Hepatocyte (in vitro differentiated cells): ENCODE results near the gene CTNNAL1. TPM values are rescaled to one million over a fixed set of nuclear protein-coding genes. Genes with fewer than 3 reads are reported as not detected.
"Not testable (repeated sequence)": the region's sequence is repeated elsewhere in the genome, so short reads cannot be mapped to it uniquely, and the experiment has no call there.

Experiments used
- DNase-seq: peaks from one replicate; pipeline ENCODE4 v3.0.0-alpha.2; 2016; ENCODE audit warnings: low spot score
- H2AFZ ChIP-seq: fragments of 200-600 bp; sonication (generic); 2 replicates; pipeline ENCODE4 v1.6.0; 2016; ENCODE audit warnings: antibody characterized with exemption, mild to moderate bottlenecking
- H3K27ac ChIP-seq: fragments of 200-600 bp; sonication (generic); 2 replicates; pipeline ENCODE4 v1.5.1; 2016; ENCODE audit warnings: mild to moderate bottlenecking
- H3K27me3 ChIP-seq: fragments of 200-600 bp; sonication (generic); 2 replicates; pipeline ENCODE4 v1.6.1; 2016
- H3K36me3 ChIP-seq: fragments of 200-600 bp; sonication (generic); replicated peaks from 2 replicates; pipeline ENCODE4 v1.5.1; 2016; ENCODE audit warnings: low read depth; ENCODE audit not compliant: insufficient read depth
- H3K4me1 ChIP-seq: fragments of 200-600 bp; sonication (generic); 2 replicates; pipeline ENCODE4 v1.5.1; 2016; ENCODE audit warnings: mild to moderate bottlenecking, moderate library complexity; ENCODE audit not compliant: insufficient read depth
- H3K4me2 ChIP-seq: fragments of 200-600 bp; sonication (generic); 2 replicates; pipeline ENCODE4 v1.6.0; 2016
- H3K4me3 ChIP-seq: fragments of 200-600 bp; sonication (generic); 2 replicates; pipeline ENCODE4 v1.5.1; 2016; ENCODE audit warnings: mild to moderate bottlenecking
- H3K79me2 ChIP-seq: fragments of 200-600 bp; sonication (generic); 2 replicates; pipeline ENCODE4 v1.6.0; 2017; ENCODE audit warnings: mild to moderate bottlenecking
- H3K9me2 ChIP-seq: fragments of 200-600 bp; sonication (generic); replicated peaks from 2 replicates; pipeline ENCODE4 v1.6.0; 2017; ENCODE audit warnings: mild to moderate bottlenecking; ENCODE audit not compliant: insufficient read depth
- H3K9me3 ChIP-seq: fragments of 200-600 bp; sonication (generic); 2 replicates; pipeline ENCODE4 v1.5.1; 2016; ENCODE audit warnings: low read depth, mild to moderate bottlenecking
- H4K20me1 ChIP-seq: fragments of 200-600 bp; sonication (generic); 2 replicates; pipeline ENCODE4 v1.6.0; 2016; ENCODE audit warnings: mild to moderate bottlenecking; ENCODE audit not compliant: insufficient read depth, poor library complexity, severe bottlenecking
- EZH2 ChIP-seq: fragments of 200-600 bp; sonication (generic); IDR thresholded peaks from 2 replicates; pipeline ENCODE4 v1.6.1; 2016; ENCODE audit warnings: antibody characterized with exemption, mild to moderate bottlenecking, borderline replicate concordance
- EZH2phosphoT487 ChIP-seq: fragments of 200-600 bp; sonication (generic); IDR thresholded peaks from one replicate; pipeline ENCODE4 v1.6.1; 2018; ENCODE audit warnings: antibody characterized with exemption, mild to moderate bottlenecking, low read depth, moderate library complexity; ENCODE audit not compliant: unreplicated experiment, severe bottlenecking
- WGBS: methylation state at CpG from one replicate; pipeline ENCODE4 v1.1.6; 2016; ENCODE audit warnings: low lambda C conversion rate; ENCODE audit errors: missing lambda C conversion rate; 5-methylcytosine and 5-hydroxymethylcytosine counted together
- polyA plus RNA-seq: library from polyadenylated mRNA; unstranded; fragments of >200 nt; fragmentation: Nextera tagmentation; extraction: Ambion mirVana; gene quantifications from 2 replicates; pipeline ENCODE4 v1.2.1, GENCODE V29; 2016
- total RNA-seq: library from RNA; depleted of rRNA; stranded (reverse); fragments of >200 nt; gene quantifications from 2 replicates; pipeline ENCODE4 v1.2.3, GENCODE V29; 2014
- TF ChIP-seq, protein P1 (sequence below): fragments of 200-600 bp; sonication (generic); IDR thresholded peaks from 2 replicates; pipeline ENCODE4 v1.5.1; 2016; ENCODE audit warnings: antibody characterized with exemption, mild to moderate bottlenecking; ENCODE audit not compliant: poor library complexity

Gene CTNNAL1, protein sequence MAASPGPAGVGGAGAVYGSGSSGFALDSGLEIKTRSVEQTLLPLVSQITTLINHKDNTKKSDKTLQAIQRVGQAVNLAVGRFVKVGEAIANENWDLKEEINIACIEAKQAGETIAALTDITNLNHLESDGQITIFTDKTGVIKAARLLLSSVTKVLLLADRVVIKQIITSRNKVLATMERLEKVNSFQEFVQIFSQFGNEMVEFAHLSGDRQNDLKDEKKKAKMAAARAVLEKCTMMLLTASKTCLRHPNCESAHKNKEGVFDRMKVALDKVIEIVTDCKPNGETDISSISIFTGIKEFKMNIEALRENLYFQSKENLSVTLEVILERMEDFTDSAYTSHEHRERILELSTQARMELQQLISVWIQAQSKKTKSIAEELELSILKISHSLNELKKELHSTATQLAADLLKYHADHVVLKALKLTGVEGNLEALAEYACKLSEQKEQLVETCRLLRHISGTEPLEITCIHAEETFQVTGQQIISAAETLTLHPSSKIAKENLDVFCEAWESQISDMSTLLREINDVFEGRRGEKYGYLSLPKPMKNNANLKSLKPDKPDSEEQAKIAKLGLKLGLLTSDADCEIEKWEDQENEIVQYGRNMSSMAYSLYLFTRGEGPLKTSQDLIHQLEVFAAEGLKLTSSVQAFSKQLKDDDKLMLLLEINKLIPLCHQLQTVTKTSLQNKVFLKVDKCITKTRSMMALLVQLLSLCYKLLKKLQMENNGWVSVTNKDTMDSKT
- total RNA-seq: 46.3 and 54.5 TPM in 2 replicates
- 57.4 and 64.1 TPM in 2 replicates for polyA plus RNA-seq

DNA sequence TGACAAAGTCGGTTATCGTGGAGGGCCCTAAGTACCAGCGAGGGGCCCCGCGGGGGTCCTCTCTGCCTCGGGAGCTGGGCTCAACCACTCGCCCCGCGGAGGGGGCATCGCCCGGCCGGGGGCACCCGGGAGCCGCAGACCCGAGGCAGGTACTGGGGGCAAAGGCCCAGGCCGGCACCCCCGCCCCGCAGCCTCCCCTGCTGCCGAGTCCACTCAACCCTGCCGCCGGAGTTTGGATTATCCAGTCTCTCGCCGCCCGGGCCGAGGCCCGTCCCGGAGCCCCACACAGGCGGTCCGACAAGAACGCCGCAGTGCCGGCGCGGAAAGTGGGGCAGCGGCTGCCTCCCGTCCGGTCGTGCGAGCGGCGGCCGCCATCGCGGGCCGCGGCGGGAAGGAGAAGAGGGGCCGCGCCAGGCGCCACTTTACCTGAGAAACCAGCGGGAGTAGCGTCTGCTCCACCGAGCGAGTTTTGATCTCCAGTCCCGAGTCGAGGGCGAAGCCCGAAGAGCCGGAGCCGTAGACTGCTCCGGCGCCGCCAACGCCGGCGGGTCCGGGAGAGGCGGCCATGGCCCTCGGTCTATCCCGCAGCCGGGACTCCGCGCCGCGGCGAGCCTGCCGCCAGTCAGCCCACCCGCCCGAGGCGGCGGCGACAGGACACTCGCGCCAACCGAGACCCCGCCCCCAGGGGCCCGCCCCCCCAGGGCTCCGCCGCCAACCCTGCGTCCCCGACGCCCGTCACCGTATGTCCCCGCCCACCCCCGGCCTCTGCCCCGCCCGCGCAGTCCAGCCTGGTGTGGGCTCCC lies at the start of gene CTNNAL1:
Gene CTNNAL1, minus strand, starts transcription at position 624 of the 803 bp plus-strand sequence. Its CDS starts 57 bp downstream, at position 567.
- no peaks in the 10 kb centered on the region for H3K9me3 ChIP-seq
- H3K27ac ChIP-seq: peak within 1 kb of the TSS; percentile 98
- no peaks in the 10 kb centered on the region for H3K36me3 ChIP-seq
- under 1% methylated on average over 76 of the region's 99 CpGs for WGBS
- peaks cover 36% of the 10 kb centered on the region for H3K79me2 ChIP-seq
- peaks cover 14% of the 10 kb centered on the region for H3K4me1 ChIP-seq
- DNase-seq: peak; percentile 96
- peak within 1 kb of the TSS; percentile 92 for H3K4me2 ChIP-seq
- H3K4me3 ChIP-seq: peak within 1 kb of the TSS; percentile 94
- no peaks in the 10 kb centered on the region for H4K20me1 ChIP-seq
- H3K27me3 ChIP-seq: no peaks in the 10 kb centered on the region
- H3K9me2 ChIP-seq: no peaks in the 10 kb centered on the region
- peak within 1 kb of the TSS; percentile 64 for H2AFZ ChIP-seq
- TF ChIP-seq EZH2: no peak
- no peak for TF ChIP-seq EZH2phosphoT487
- TF ChIP-seq, protein P1, sequence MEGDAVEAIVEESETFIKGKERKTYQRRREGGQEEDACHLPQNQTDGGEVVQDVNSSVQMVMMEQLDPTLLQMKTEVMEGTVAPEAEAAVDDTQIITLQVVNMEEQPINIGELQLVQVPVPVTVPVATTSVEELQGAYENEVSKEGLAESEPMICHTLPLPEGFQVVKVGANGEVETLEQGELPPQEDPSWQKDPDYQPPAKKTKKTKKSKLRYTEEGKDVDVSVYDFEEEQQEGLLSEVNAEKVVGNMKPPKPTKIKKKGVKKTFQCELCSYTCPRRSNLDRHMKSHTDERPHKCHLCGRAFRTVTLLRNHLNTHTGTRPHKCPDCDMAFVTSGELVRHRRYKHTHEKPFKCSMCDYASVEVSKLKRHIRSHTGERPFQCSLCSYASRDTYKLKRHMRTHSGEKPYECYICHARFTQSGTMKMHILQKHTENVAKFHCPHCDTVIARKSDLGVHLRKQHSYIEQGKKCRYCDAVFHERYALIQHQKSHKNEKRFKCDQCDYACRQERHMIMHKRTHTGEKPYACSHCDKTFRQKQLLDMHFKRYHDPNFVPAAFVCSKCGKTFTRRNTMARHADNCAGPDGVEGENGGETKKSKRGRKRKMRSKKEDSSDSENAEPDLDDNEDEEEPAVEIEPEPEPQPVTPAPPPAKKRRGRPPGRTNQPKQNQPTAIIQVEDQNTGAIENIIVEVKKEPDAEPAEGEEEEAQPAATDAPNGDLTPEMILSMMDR: no peak

- WGBS: 97% methylated on average over 6 of the region's 6 CpGs
- TF ChIP-seq EZH2 (no peak), EZH2phosphoT487 (no peak)
- TF ChIP-seq, protein P1: no peak
- Histone ChIP-seq H2AFZ (no peak overlapping the region), H3K27ac (no peak overlapping the region), H3K27me3 (no peaks in the 10 kb centered on the region), H3K4me2 (no peak overlapping the region), H4K20me1 (no peaks in the 10 kb centered on the region), H3K36me3 (no peaks in the 10 kb centered on the region), H3K9me2 (no peaks in the 10 kb centered on the region), H3K4me3 (no peak overlapping the region), H3K79me2 (no peaks in the 10 kb centered on the region), H3K4me1 (peaks cover 9% of the 10 kb centered on the region), H3K9me3 (no peaks in the 10 kb centered on the region)
- DNase-seq: no peak
Observed at GRCh38 chr9:109062543-109062942, 49.2 kb upstream of the CTNNAL1 start.

GRCh38 chr9:109060191-109060590 lies 46.9 kb upstream of the CTNNAL1 start:
- no peaks in the 10 kb centered on the region for H4K20me1 ChIP-seq
- peak overlapping the region; percentile 18 for H3K27ac ChIP-seq
- WGBS: 50% methylated on average over 3 of the region's 3 CpGs
- no peaks in the 10 kb centered on the region for H3K9me3 ChIP-seq
- no peaks in the 10 kb centered on the region for H3K27me3 ChIP-seq
- peaks cover 3% of the 10 kb centered on the region for H3K36me3 ChIP-seq
- no peaks in the 10 kb centered on the region for H3K9me2 ChIP-seq
- no peak for DNase-seq
- no peaks in the 10 kb centered on the region for H3K79me2 ChIP-seq
- H2AFZ ChIP-seq: no peak overlapping the region
- peaks cover 9% of the 10 kb centered on the region for H3K4me1 ChIP-seq
- H3K4me3 ChIP-seq: no peak overlapping the region
- no peak for TF ChIP-seq EZH2
- TF ChIP-seq, protein P1: no peak
- H3K4me2 ChIP-seq: no peak overlapping the region

- H3K27ac ChIP-seq, H3K36me3 ChIP-seq, DNase-seq, H3K9me3 ChIP-seq, H3K27me3 ChIP-seq, H3K79me2 ChIP-seq, H2AFZ ChIP-seq, H3K4me3 ChIP-seq, H3K4me1 ChIP-seq, H4K20me1 ChIP-seq, H3K9me2 ChIP-seq, H3K4me2 ChIP-seq: not testable (repeated sequence)
- WGBS: 86% methylated on average over 4 of the region's 4 CpGs
Observed at GRCh38 chr9:109053121-109053520, 39.8 kb upstream of the CTNNAL1 start.
